ENCODE data around the gene ATXN7L2. TPM values are rescaled to one million over a fixed set of nuclear protein-coding genes. Genes with fewer than 3 reads are reported as not detected.

Gene ATXN7L2
- total and polyA plus RNA-seq, 8 donors = 4.7 to 11.7 (median 8.1) TPM

DNA sequence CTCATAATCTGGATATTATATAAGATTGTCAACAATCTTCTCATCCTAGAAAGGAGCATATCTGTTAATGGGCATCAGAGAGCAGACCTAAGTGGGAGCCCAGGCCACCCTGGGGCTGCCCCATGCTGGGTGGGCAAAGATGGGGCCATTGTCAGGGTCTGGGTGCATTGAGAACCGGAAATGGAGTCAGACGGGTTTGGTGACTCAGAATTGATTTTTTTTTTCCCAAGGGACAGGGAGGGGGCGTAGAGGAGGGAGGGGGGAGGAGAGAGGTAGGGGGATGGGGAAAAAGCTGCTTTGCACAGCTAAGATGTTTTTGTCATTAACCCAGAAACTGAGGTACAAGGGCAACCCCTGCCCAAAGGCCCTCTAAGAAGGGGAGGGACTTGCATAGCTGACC lies 1.3 kb downstream of the ATXN7L2 start:
- no peaks in the 10 kb centered on the region for H3K9me3 ChIP-seq
- TF ChIP-seq, protein P1, sequence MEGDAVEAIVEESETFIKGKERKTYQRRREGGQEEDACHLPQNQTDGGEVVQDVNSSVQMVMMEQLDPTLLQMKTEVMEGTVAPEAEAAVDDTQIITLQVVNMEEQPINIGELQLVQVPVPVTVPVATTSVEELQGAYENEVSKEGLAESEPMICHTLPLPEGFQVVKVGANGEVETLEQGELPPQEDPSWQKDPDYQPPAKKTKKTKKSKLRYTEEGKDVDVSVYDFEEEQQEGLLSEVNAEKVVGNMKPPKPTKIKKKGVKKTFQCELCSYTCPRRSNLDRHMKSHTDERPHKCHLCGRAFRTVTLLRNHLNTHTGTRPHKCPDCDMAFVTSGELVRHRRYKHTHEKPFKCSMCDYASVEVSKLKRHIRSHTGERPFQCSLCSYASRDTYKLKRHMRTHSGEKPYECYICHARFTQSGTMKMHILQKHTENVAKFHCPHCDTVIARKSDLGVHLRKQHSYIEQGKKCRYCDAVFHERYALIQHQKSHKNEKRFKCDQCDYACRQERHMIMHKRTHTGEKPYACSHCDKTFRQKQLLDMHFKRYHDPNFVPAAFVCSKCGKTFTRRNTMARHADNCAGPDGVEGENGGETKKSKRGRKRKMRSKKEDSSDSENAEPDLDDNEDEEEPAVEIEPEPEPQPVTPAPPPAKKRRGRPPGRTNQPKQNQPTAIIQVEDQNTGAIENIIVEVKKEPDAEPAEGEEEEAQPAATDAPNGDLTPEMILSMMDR (IDR thresholded peaks at IDR 0.05) = no peak
- peaks cover 0 to 20% of the 10 kb centered on the region in 2 donors for H3K27me3 ChIP-seq
- H3K27ac ChIP-seq = no peak overlapping the region
- ATAC-seq (no peak), DNase-seq (no peak)
- H3K4me3 ChIP-seq = peak overlapping the region in 1 of 2 donors; percentile 64
- intact Hi-C loops (cut with DNase I) = no loop called here
- peaks cover 10 to 21% of the 10 kb centered on the region in 2 donors for H3K4me1 ChIP-seq
- peaks cover 0 to 16% of the 10 kb centered on the region in 2 donors for H3K36me3 ChIP-seq

DNA sequence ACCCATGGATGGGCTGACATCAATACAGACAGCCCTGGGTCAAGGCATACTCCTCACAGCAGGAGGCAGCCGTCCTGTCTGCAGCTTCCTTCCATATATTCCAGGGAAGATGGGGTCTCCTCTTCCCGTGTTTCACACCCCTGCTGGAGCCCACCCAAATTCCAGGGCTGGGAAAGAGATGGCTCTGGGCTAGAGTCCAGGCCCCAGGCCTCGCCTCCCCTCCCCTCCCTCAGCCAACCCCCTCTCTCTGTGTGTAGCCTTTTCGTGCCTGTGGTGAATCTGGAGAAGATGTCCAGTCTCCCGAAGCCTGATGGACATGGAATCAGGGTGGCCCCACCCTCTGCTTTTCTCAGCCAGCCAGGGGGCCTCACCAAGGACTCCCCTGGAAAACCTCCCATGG lies 3.6 kb downstream of the ATXN7L2 start:
- Histone ChIP-seq H3K4me3 (no peak overlapping the region), H3K27ac (no peak overlapping the region), H3K4me1 (peaks cover 10 to 21% of the 10 kb centered on the region in 2 donors), H3K9me3 (no peaks in the 10 kb centered on the region), H3K27me3 (peaks cover 0 to 7% of the 10 kb centered on the region in 2 donors), H3K36me3 (peaks cover 0 to 22% of the 10 kb centered on the region in 2 donors)
- ATAC-seq (no peak), DNase-seq (no peak)
- intact Hi-C loops (cut with DNase I) = no loop called here
- TF ChIP-seq, protein P1 (IDR thresholded peaks at IDR 0.05) = no peak

DNA sequence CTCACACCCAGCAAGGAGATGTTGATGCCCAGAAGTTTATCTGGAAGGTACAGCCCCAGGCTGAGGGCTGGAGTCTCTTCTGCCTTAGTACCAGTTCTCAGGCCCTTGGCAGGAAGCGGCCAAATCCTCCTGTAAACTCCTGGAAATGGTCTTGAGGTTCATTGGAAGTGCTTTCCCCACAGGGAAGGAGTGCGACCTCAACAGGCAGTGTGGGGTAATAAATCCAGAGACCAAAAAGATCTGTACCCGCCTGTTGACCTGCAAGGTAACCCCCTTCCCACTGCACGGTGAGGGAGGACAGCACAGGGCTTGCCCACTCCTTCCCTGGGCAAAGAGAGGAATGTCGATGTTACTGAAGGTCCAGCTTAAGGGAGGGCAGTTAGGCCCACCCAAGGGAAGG lies 4.5 kb downstream of the ATXN7L2 start:
- DNase-seq (no peak), ATAC-seq (no peak)
- TF ChIP-seq, protein P1 (IDR thresholded peaks at IDR 0.05) = no peak
- no peaks in the 10 kb centered on the region for H3K9me3 ChIP-seq
- H3K36me3 ChIP-seq = peaks cover 0 to 22% of the 10 kb centered on the region in 2 donors
- intact Hi-C loops (cut with DNase I) = no loop called here
- no peaks in the 10 kb centered on the region for H3K27me3 ChIP-seq
- no peak overlapping the region for H3K27ac ChIP-seq
- H3K4me1 ChIP-seq = peaks cover 7 to 20% of the 10 kb centered on the region in 2 donors
- H3K4me3 ChIP-seq = no peak overlapping the region

DNA sequence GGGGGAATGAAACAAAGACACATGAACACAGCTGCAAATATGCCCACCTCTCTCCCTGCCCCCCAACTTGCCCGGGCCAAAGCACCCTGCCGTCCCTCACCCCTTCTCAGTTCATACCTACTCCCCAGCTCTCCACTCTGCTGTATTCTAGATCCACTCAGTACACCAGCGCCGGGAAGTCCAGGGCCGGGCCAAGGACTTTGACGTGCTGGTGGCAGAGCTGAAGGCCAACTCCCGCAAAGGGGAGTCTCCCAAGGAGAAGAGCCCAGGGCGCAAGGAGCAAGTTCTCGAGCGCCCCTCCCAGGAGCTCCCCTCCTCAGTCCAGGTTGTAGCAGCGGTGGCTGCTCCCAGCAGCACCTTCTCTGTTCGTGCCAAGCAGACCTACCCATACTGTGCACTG lies 5.0 kb downstream of the ATXN7L2 start:
- no peak overlapping the region for H3K4me3 ChIP-seq
- no peak overlapping the region for H3K27ac ChIP-seq
- intact Hi-C loops (cut with DNase I) = no loop called here
- H3K9me3 ChIP-seq = no peaks in the 10 kb centered on the region
- H3K36me3 ChIP-seq = peaks cover 0 to 22% of the 10 kb centered on the region in 2 donors
- H3K4me1 ChIP-seq = peaks cover 4 to 23% of the 10 kb centered on the region in 2 donors
- H3K27me3 ChIP-seq = no peaks in the 10 kb centered on the region
- TF ChIP-seq, protein P1 (IDR thresholded peaks at IDR 0.05) = no peak
- DNase-seq = no peak
- ATAC-seq = no peak

DNA sequence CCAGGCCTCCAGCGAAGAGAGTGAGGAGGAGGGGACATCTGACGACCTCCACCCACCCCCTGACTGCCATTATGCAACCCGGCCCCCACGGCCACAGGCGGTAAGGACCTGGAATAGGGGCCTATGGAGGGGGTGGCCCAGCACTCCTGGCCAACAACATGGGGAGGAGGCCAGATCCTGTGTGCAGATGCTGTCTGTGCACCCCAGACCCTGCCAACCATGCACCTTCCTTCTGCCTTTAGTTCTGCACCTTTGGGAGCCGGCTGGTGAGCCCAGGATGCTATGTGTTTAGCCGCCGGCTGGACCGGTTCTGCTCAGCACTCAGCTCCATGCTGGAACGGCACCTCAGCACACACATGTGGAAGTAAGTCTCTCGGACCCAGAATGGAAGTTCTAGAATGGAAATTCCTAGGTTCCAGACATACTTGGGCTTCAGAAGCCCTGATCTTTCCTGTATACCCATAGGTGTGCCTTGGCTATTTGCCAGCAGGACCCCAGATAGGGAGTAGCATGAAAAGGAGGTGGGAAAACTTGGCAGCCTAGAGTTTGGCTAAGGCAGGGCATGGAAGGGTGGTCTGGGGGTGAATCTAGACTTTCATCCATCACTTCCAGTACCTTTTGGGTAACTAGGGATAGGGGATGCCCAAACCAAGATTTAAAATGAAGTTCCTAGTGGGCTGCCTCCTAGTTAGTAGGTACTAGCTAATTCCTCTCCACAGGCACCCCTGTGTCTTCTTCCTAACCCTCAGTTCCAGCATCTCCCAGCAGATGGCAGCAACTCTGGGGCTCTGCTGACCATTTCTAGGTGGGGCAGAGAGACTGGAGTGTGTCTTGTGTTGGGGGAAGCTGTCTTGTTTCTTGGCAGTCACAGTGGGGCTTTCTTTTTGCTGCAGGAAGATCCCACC lies 6.6 kb downstream of the ATXN7L2 start:
- DNase-seq = peak in 1 of 4 donors; percentile 58
- Histone ChIP-seq H3K9me3 (no peaks in the 10 kb centered on the region), H3K4me3 (no peak overlapping the region), H3K27me3 (no peaks in the 10 kb centered on the region), H3K27ac (no peak overlapping the region), H3K4me1 (peaks cover 5 to 23% of the 10 kb centered on the region in 2 donors), H3K36me3 (peaks cover 0 to 22% of the 10 kb centered on the region in 2 donors)
- intact Hi-C loops (cut with DNase I) = loop anchor here in 1 of 2 donors (5.0 kb wide), 1 partner anchor 42 kb away; no protein-coding TSS in a partner anchor
- ATAC-seq = peak; percentile 51
- TF ChIP-seq, protein P1 (IDR thresholded peaks at IDR 0.05) = peak; percentile 65 to 85
